Activated CD8-positive, alpha-beta T cell treated with anti-CD3 and anti-CD28 coated beads for 36 hours (primary cell): ENCODE measurements around the gene PRPH2. TPM values are rescaled to one million over a fixed set of nuclear protein-coding genes. Genes with fewer than 3 reads are reported as not detected.

ENCODE experiments used
- ATAC-seq: fragments of 200-7000 bp; cut with Tn5 transposase; one replicate; pipeline ENCODE4 v1.10.0; 2021; ENCODE audit warnings: mild to moderate bottlenecking, moderate library complexity
- CTCF ChIA-PET: fragments of 350-600 bp; sonication (Branson Sonifier 250); formaldehyde crosslinking; loops from one replicate; lab custom pipeline; 2021; ENCODE audit warnings: antibody characterized with exemption; lab: Charles Lee
- POLR2A ChIA-PET: fragments of 350-600 bp; sonication (Branson Sonifier 250); formaldehyde crosslinking; loops from one replicate; lab custom pipeline; 2021; ENCODE audit warnings: antibody characterized with exemption; lab: Charles Lee
- DNase-seq: peaks from one replicate; pipeline ENCODE4 v3.0.0-alpha.2; 2020
- H3K27ac Mint-ChIP-seq: one replicate; pipeline ENCODE4 v1.8.0; 2021; ENCODE audit warnings: mild to moderate bottlenecking, mixed read lengths
- H3K27me3 Mint-ChIP-seq: one replicate; pipeline ENCODE4 v1.8.0; 2021; ENCODE audit warnings: mixed read lengths
- H3K36me3 Mint-ChIP-seq: one replicate; pipeline ENCODE4 v1.8.0; 2021; ENCODE audit warnings: low read depth, mixed read lengths
- H3K4me1 Mint-ChIP-seq: one replicate; pipeline ENCODE4 v1.8.0; 2021; ENCODE audit warnings: low read depth, mixed read lengths
- H3K4me3 Mint-ChIP-seq: one replicate; pipeline ENCODE4 v1.8.0; 2021; ENCODE audit warnings: mild to moderate bottlenecking, moderate library complexity, mixed read lengths
- H3K9me3 Mint-ChIP-seq: one replicate; pipeline ENCODE4 v1.8.0; 2021; ENCODE audit warnings: mixed read lengths
- CTCF ChIP-seq: fragments of 200-600 bp; IDR thresholded peaks from one replicate; pipeline ENCODE4 v1.8.0; 2022; ENCODE audit warnings: antibody characterized with exemption, mild to moderate bottlenecking
- intact Hi-C: fragments of 100-400 bp; cut with micrococcal nuclease; formaldehyde crosslinking; loops from one replicate; pipeline ENCODE4 v1.10.0; 2022
- total RNA-seq, 2 experiments: library from RNA; stranded (reverse); gene quantifications; one replicate each; pipeline ENCODE4 v1.2.3, GENCODE V29; 2021

The PRPH2 gene
- total RNA-seq, 2 experiments from 2014 or later, result not detected

DNA sequence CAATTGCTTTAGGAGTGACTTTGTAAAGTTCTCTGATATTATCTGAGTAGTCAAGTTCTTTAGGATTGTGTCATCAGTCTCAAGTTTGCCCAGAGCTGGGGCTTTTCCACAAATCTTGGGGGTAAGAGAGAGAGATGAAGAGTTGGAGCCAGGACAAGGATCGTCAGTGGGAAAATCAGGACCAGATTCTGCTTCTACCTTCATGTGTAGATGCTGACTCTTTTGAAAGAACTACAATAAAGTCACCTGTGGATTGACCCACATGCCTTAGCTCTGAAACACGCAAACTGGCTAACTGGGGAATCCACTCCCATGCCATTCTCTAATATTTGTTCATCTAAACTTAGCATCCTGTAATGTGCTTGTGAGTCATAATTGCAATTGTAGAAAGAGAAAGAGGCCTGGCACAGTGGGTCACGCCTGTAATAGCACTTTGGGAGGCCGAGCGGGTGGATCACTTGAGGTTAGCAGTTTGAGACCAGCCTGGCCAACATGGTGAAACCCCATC is 43.8 kb upstream of the PRPH2 start:
- peaks cover 14% of the 10 kb centered on the region for H3K4me1 Mint-ChIP-seq
- H3K36me3 Mint-ChIP-seq, result peaks cover 3% of the 10 kb centered on the region
- no peaks in the 10 kb centered on the region for H3K27me3 Mint-ChIP-seq
- intact Hi-C loops, result no loop called here
- ChIA-PET POLR2A (interaction anchor here (1.0 to 1.3 kb wide), 3 partner anchors 17 to 104 kb away, joined by 3 read pairs; no protein-coding TSS in a partner anchor), CTCF (interaction anchor here (1.7 kb wide), 1 partner anchor 104 kb away, joined by 3 read pairs; no protein-coding TSS in a partner anchor)
- no peak for ATAC-seq
- no peak overlapping the region for H3K4me3 Mint-ChIP-seq
- H3K27ac Mint-ChIP-seq, result no peak overlapping the region
- no peaks in the 10 kb centered on the region for H3K9me3 Mint-ChIP-seq
- TF ChIP-seq CTCF, result no peak
- DNase-seq, result no peak

DNA sequence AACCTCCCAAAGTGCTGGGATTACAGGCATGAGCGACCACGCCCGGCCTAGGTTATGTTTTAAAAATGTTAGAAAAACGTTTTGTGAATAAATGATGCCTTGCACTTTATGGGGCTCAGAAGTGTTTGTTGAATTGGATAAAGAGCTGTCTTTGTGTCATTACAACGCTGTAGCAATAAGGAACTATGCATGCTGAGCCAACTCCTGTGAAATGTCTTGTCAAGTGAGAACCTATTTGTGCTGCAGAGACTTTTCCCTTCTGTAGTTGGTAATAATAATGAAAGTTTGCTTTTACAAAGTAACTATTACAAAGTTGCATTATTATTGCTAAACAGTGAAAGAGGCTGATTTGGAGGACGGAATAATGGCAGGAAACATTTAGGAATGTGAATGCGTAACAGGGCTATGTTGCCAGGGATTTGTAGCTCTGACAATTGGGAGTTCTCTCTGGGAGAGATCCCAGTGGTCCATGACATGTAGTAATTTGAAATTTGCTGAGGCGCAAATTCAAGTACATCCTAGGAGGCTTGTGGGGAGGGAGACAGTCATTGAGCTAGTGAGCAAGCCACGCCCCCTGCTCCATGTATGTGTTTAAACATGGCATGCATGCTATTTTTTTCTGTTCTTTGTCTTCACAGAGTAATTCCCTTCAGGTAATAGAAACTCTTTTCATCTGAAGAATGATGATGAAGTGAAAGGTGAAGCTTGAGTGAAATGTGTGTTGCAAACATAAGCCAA is 42.7 kb upstream of the PRPH2 start:
- intact Hi-C loops, result no loop called here
- Mint-ChIP-seq H3K4me1 (peaks cover 7% of the 10 kb centered on the region), H3K36me3 (no peaks in the 10 kb centered on the region), H3K9me3 (no peaks in the 10 kb centered on the region), H3K27me3 (no peaks in the 10 kb centered on the region), H3K27ac (no peak overlapping the region), H3K4me3 (no peak overlapping the region)
- no peak for ATAC-seq
- no peak for TF ChIP-seq CTCF
- ChIA-PET CTCF (interaction anchor here (1.7 kb wide), 1 partner anchor 103 kb away, joined by 3 read pairs; no protein-coding TSS in a partner anchor), POLR2A (interaction anchor here (0.5 to 1.3 kb wide), 3 partner anchors 16 to 128 kb away, joined by 3 read pairs; no protein-coding TSS in a partner anchor)
- no peak for DNase-seq

DNA sequence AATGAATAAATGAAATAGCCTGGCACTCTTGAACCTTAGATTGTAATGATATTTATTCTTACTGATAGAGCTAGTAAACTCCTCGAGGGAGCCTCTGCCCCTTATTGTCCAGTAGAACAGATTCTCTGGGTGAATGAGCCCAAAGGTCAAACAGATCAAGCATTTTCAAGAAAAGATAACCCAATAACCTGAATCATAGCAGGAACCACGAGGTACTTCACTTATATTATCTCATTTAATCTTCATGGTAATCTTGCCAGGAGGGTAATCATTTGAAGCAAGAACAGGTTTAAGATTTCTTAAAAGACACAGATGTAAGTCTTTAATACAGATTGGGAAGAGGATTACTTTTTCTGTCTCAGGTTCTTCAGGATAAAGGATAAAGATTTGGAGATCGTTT is 40.6 kb upstream of the PRPH2 start:
- intact Hi-C loops, result no loop called here
- peaks cover 3% of the 10 kb centered on the region for H3K4me1 Mint-ChIP-seq
- H3K36me3 Mint-ChIP-seq, result peaks cover 6% of the 10 kb centered on the region
- H3K4me3 Mint-ChIP-seq, result no peak overlapping the region
- ChIA-PET CTCF (interaction anchor here (0.6 to 1.1 kb wide), 2 partner anchors 15 to 20 kb away, joined by 3 to 4 read pairs; no protein-coding TSS in a partner anchor), POLR2A (interaction anchor here (2.3 kb wide), 1 partner anchor 8 kb away, joined by 9 read pairs; no protein-coding TSS in a partner anchor)
- TF ChIP-seq CTCF, result no peak
- no peaks in the 10 kb centered on the region for H3K27me3 Mint-ChIP-seq
- no peaks in the 10 kb centered on the region for H3K9me3 Mint-ChIP-seq
- DNase-seq, result no peak
- H3K27ac Mint-ChIP-seq, result no peak overlapping the region
- no peak for ATAC-seq

- ChIA-PET POLR2A (interaction anchor here (0.6 to 2.3 kb wide), 2 partner anchors 9 to 14 kb away, joined by 3 to 9 read pairs; no protein-coding TSS in a partner anchor), CTCF (interaction anchor here (0.6 kb wide), 1 partner anchor 14 kb away, joined by 4 read pairs; no protein-coding TSS in a partner anchor)
- ATAC-seq (no peak), DNase-seq (no peak)
- H3K27ac Mint-ChIP-seq, result no peak overlapping the region
- intact Hi-C loops, result no loop called here
- TF ChIP-seq CTCF, result no peak
- peaks cover 1% of the 10 kb centered on the region for H3K4me1 Mint-ChIP-seq
- no peaks in the 10 kb centered on the region for H3K27me3 Mint-ChIP-seq
- no peaks in the 10 kb centered on the region for H3K9me3 Mint-ChIP-seq
- peaks cover 6% of the 10 kb centered on the region for H3K36me3 Mint-ChIP-seq
- no peak overlapping the region for H3K4me3 Mint-ChIP-seq
Observed at GRCh38 chr6:42762426-42762859, 40.0 kb upstream of the PRPH2 start.
